HEK293 (cell line): ENCODE data around the gene C2orf66.
A peak's percentile ranks its signal among the peaks of the same experiment; 100 is the strongest.

ENCODE experiments used
- CTCF ChIA-PET: fragments of 350-600 bp; formaldehyde crosslinking; extraction: SDS; loops from one replicate; lab custom pipeline; 2021; ENCODE audit warnings: antibody characterized with exemption; lab: Yijun Ruan, JAX
- POLR2A ChIA-PET: fragments of 300-600 bp; formaldehyde crosslinking; extraction: SDS; loops from one replicate; lab custom pipeline; 2020; ENCODE audit warnings: antibody characterized with exemption, inconsistent platforms; lab: Yijun Ruan, JAX
- H3K27ac ChIP-seq: fragments of 200-500 bp; sonication (Bioruptor generic); 2 replicates; pipeline ENCODE4 v1.5.1; 2014; ENCODE audit warnings: low read depth, low read length, control low read depth, inconsistent platforms; ENCODE audit errors: extremely low read depth
- H3K36me3 ChIP-seq, 2 experiments: fragments of 200-500 bp in 1 of 2; sonication (Bioruptor generic) in 1 of 2; 1 replicate in 1 of 2; 2 replicates in 1 of 2; pipeline ENCODE4 v1.5.1; 2014 to 2017; ENCODE audit warnings: inconsistent platforms in 2 of 2, low read length in 2 of 2; ENCODE audit not compliant: control insufficient read depth in 2 of 2, insufficient read depth in 1 of 2
- H3K4me1 ChIP-seq: fragments of 200-500 bp; sonication (Bioruptor generic); 2 replicates; pipeline ENCODE4 v1.5.1; 2014; ENCODE audit warnings: mild to moderate bottlenecking, low read length, inconsistent platforms; ENCODE audit not compliant: control insufficient read depth, insufficient read depth
- H3K4me3 ChIP-seq: 2 replicates; pipeline ENCODE4 v1.5.1; 2011; ENCODE audit warnings: low read depth, mild to moderate bottlenecking, control low read depth, low read length, moderate library complexity
- H3K9me3 ChIP-seq: fragments of 200-500 bp; sonication (Bioruptor generic); 2 replicates; pipeline ENCODE4 v1.5.1; 2014; ENCODE audit warnings: low read depth, low read length, inconsistent platforms; ENCODE audit not compliant: control insufficient read depth, insufficient read depth
- BCL6B ChIP-seq: fragments of 450-650 bp; formaldehyde crosslinking; IDR thresholded peaks from 2 replicates; pipeline ENCODE4 v1.5.1; 2017; ENCODE audit warnings: missing biosample characterization, missing genetic modification characterization
- KLF16 ChIP-seq: fragments of 450-650 bp; formaldehyde crosslinking; IDR thresholded peaks from 2 replicates; pipeline ENCODE4 v1.5.1; 2017; ENCODE audit warnings: missing biosample characterization, missing genetic modification characterization
- TSHZ1 ChIP-seq: fragments of 450-650 bp; formaldehyde crosslinking; IDR thresholded peaks from 2 replicates; pipeline ENCODE4 v1.5.1; 2016; ENCODE audit warnings: missing biosample characterization, missing genetic modification characterization, borderline replicate concordance
- ZFP37 ChIP-seq: fragments of 450-650 bp; formaldehyde crosslinking; IDR thresholded peaks from 2 replicates; pipeline ENCODE4 v1.5.1; 2016; ENCODE audit warnings: missing biosample characterization, missing genetic modification characterization
- ZNF121 ChIP-seq: fragments of 450-650 bp; formaldehyde crosslinking; IDR thresholded peaks from 2 replicates; pipeline ENCODE4 v1.5.1; 2016; ENCODE audit warnings: missing biosample characterization, missing genetic modification characterization
- ZNF140 ChIP-seq: fragments of 450-650 bp; formaldehyde crosslinking; IDR thresholded peaks from 2 replicates; pipeline ENCODE4 v1.5.1; 2016; ENCODE audit warnings: missing biosample characterization, missing genetic modification characterization
- ZNF157 ChIP-seq: fragments of 450-650 bp; formaldehyde crosslinking; IDR thresholded peaks from 2 replicates; pipeline ENCODE4 v1.5.1; 2016; ENCODE audit warnings: missing biosample characterization, missing genetic modification characterization
- ZNF280D ChIP-seq: fragments of 450-650 bp; formaldehyde crosslinking; IDR thresholded peaks from 2 replicates; pipeline ENCODE4 v1.5.1; 2016; ENCODE audit warnings: missing biosample characterization, missing genetic modification characterization
- ZNF560 ChIP-seq: fragments of 450-650 bp; formaldehyde crosslinking; IDR thresholded peaks from 2 replicates; pipeline ENCODE4 v1.5.1; 2017; ENCODE audit warnings: missing biosample characterization, missing genetic modification characterization, borderline replicate concordance
- ZNF624 ChIP-seq: fragments of 450-650 bp; formaldehyde crosslinking; IDR thresholded peaks from 2 replicates; pipeline ENCODE4 v1.5.1; 2017; ENCODE audit warnings: missing biosample characterization, missing genetic modification characterization
- ZNF768 ChIP-seq: fragments of 450-650 bp; formaldehyde crosslinking; IDR thresholded peaks from 2 replicates; pipeline ENCODE4 v1.5.1; 2018; ENCODE audit warnings: missing biosample characterization, mild to moderate bottlenecking, missing genetic modification characterization
- ZSCAN5A ChIP-seq: fragments of 450-650 bp; formaldehyde crosslinking; IDR thresholded peaks from 2 replicates; pipeline ENCODE4 v1.5.1; 2016; ENCODE audit warnings: missing biosample characterization, missing genetic modification characterization

The C2orf66 gene

GRCh38 chr2:196809260-196809659 lies at the start of gene C2orf66:
Gene C2orf66 (minus strand): TSS chr2:196809355. CDS start chr2:196809336, 19 bp downstream.
- ChIA-PET CTCF (no interaction called here), POLR2A (no interaction called here)
- no peaks in the 10 kb centered on the region for H3K36me3 ChIP-seq
- TF ChIP-seq ZSCAN5A (tag by site-specific recombination), result no peak
- no peak for TF ChIP-seq ZFP37
- TF ChIP-seq KLF16 (tag by site-specific recombination), result no peak
- TF ChIP-seq ZNF157 (tag by site-specific recombination), result no peak
- TF ChIP-seq ZNF140, result no peak
- no peak for TF ChIP-seq TSHZ1 (tag by site-specific recombination)
- no peak for TF ChIP-seq ZNF560 (tag by site-specific recombination)
- TF ChIP-seq ZNF280D (tag by site-specific recombination), result no peak
- TF ChIP-seq BCL6B (tag by site-specific recombination), result no peak
- TF ChIP-seq ZNF624 (tag by site-specific recombination), result no peak
- TF ChIP-seq, all 188 proteins: peak for 0
- H3K9me3 ChIP-seq, result no peaks in the 10 kb centered on the region
- no peaks in the 10 kb centered on the region for H3K4me1 ChIP-seq
- no peak within 1 kb of the TSS for H3K27ac ChIP-seq
- H3K4me3 ChIP-seq, result no peak within 1 kb of the TSS

GRCh38 chr2:196854629-196855028 lies 45.5 kb upstream of the C2orf66 start:
- H3K9me3 ChIP-seq, result no peaks in the 10 kb centered on the region
- CTCF ChIA-PET, result interaction anchor here (0.6 to 0.9 kb wide), 3 partner anchors 19 to 791 kb away, joined by 3 to 5 read pairs (median 4); no protein-coding TSS in a partner anchor
- POLR2A ChIA-PET, result no interaction called here

More at GRCh38 chr2:196854629-196855028, 45.5 kb upstream of the C2orf66 start:
- Histone ChIP-seq H3K36me3 (no peaks in the 10 kb centered on the region; a peak in 1 of 3 replicates), H3K4me3 (no peak overlapping the region), H3K4me1 (peaks cover 11% of the 10 kb centered on the region; the same call in 1 of the 2 replicates), H3K27ac (no peak overlapping the region)
- peak; percentile 71; the same call in 1 of the 2 replicates for TF ChIP-seq ZNF121
- TF ChIP-seq ZNF768 (tag by site-specific recombination), result no peak
